Heart left ventricle (tissue), 13 donors: ENCODE data around the gene COX14.

ENCODE experiments used
- POLR2A ChIP-seq, 2 donors: fragments of 450-650 bp; IDR thresholded peaks; one replicate each; pipeline ENCODE4 v1.6.1; 2017; ENCODE audit warnings: antibody characterized with exemption in 2 of 2, mild to moderate bottlenecking in 2 of 2, moderate library complexity in 2 of 2
- TF ChIP-seq, protein P1 (sequence below), 12 donors: fragments of 200-600 bp; sonication (generic) in 4 of 12; IDR thresholded peaks; one replicate each; pipeline versions ENCODE4 v1.5.0 to v1.8.0; 2018 to 2022; ENCODE audit warnings: antibody characterized with exemption in 12 of 12, mild to moderate bottlenecking in 5 of 12
- donor health status: ischemic (EF 13 %, LVEDD 7.1; RV severe dilation, severe dysfunction).
- donor health status: DM: no; HTN: yes; CAD: no.
- donor health status: DM: no; HTN: no; CAD: no.
- donor health status: ischemic (EF 25% LVEDD 6.9; RV normal size, moderate dysfunction).
- donor health status: ischemic (EF 25% LVEDD 5.7; RV mildly dilated, moderate dysfunction).
- donor health status: ischemic (EF 35%, LVEDD 5.7; RV mildly dilated, moderate dysfunction).
- donor health status: nonischemic (EF 11% LVEDD 7.7; RV severe dilation, severe dysfunction).
- donor health status: DM: yes; HTN: yes; CAD: no.
- donor health status: PGD.
- donor health status: ischemic (EF 29% LVEDD 5.4; RV normal size, mild dysfunction).
- donor health status: nonischemic (EF 23%, LVEDD 6.1; RV moderate dilation, normal function).

DNA sequence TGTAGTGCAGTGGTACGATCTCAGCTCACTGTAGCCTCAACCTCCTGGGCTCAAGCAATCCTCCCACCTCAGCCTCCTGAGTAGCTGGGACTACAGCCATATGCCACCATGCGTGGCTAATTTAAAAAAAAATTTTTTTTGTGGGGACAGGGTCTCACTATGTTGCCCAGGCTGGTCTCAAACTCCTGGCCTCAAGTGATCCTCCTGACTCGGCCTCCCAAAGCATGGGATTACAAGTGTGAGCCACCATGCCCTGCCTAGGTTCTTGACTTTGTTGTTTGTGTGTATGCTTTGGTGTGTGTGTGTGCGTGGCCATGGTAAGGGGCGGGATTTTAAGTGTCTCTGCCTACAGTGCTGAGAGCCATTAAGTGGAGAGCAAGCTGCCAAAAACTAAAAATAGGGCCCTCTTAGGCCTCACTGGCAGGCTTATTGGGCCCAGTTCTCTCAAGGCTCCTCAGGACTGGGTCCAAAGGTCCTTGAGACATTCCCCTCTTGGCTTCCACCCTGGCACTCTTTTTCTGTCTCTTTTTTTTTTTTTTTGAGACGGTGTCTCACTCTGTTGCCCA, 5.1 kb downstream of the COX14 start:
- TF ChIP-seq, protein P1, sequence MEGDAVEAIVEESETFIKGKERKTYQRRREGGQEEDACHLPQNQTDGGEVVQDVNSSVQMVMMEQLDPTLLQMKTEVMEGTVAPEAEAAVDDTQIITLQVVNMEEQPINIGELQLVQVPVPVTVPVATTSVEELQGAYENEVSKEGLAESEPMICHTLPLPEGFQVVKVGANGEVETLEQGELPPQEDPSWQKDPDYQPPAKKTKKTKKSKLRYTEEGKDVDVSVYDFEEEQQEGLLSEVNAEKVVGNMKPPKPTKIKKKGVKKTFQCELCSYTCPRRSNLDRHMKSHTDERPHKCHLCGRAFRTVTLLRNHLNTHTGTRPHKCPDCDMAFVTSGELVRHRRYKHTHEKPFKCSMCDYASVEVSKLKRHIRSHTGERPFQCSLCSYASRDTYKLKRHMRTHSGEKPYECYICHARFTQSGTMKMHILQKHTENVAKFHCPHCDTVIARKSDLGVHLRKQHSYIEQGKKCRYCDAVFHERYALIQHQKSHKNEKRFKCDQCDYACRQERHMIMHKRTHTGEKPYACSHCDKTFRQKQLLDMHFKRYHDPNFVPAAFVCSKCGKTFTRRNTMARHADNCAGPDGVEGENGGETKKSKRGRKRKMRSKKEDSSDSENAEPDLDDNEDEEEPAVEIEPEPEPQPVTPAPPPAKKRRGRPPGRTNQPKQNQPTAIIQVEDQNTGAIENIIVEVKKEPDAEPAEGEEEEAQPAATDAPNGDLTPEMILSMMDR (IDR thresholded peaks at IDR 0.05) = no peak
- TF ChIP-seq POLR2A (IDR thresholded peaks at IDR 0.05) = no peak
